HL-60 (cell line): ENCODE measurements around the gene SDK1.

Source experiments
- DNase-seq, 2 experiments: peaks; one replicate each; pipeline ENCODE4 v3.0.0-alpha.2; 2010 to 2020; ENCODE audit warnings: low read depth in 1 of 2, low spot score in 1 of 2
- H3K27ac ChIP-seq: fragments of 250-450 bp; sonication (Bioruptor Pico); replicated peaks from 2 replicates; pipeline ENCODE4 v1.5.1; 2020; ENCODE audit warnings: mild to moderate bottlenecking, moderate library complexity
- H3K27me3 ChIP-seq: fragments of 250-450 bp; sonication (Bioruptor Pico); 2 replicates; pipeline ENCODE4 v1.5.1; 2021; ENCODE audit warnings: mild to moderate bottlenecking, moderate library complexity; ENCODE audit not compliant: insufficient read depth, poor library complexity, severe bottlenecking
- H3K4me3 ChIP-seq: replicated peaks from 2 replicates; pipeline ENCODE4 v1.5.1; 2011; ENCODE audit warnings: mild to moderate bottlenecking, control low read depth, low read length; ENCODE audit not compliant: insufficient read depth
- CTCF ChIP-seq: IDR thresholded peaks from one replicate; pipeline ENCODE4 v1.5.1; 2011; ENCODE audit warnings: low read length, control low read depth, inconsistent platforms; ENCODE audit not compliant: insufficient read depth
- GABPA ChIP-seq: IDR thresholded peaks from 2 replicates; pipeline ENCODE4 v1.6.1; 2012; ENCODE audit warnings: low read depth
- POLR2AphosphoS5 ChIP-seq: IDR thresholded peaks from 2 replicates; pipeline ENCODE4 v1.6.1; 2012; ENCODE audit warnings: low read depth
- REST ChIP-seq: IDR thresholded peaks from 2 replicates; pipeline ENCODE4 v1.6.1; 2012; ENCODE audit warnings: low read depth; ENCODE audit not compliant: insufficient replicate concordance
- SPI1 ChIP-seq: IDR thresholded peaks from 2 replicates; pipeline ENCODE4 v1.6.1; 2012; ENCODE audit warnings: low read depth, mild to moderate bottlenecking, borderline replicate concordance

SDK1 gene

GRCh38 chr7:3297105-3297819 lies 3.8 kb upstream of the SDK1 start:
- no peak overlapping the region for H3K4me3 ChIP-seq
- no peak for DNase-seq
- TF ChIP-seq CTCF (no peak), POLR2AphosphoS5 (no peak), SPI1 (no peak), REST (no peak), GABPA (no peak)
- H3K27ac ChIP-seq, result no peak overlapping the region
- H3K27me3 ChIP-seq, result peaks cover 5% of the 10 kb centered on the region

- Histone ChIP-seq H3K4me3 (no peak overlapping the region), H3K27ac (no peak overlapping the region)
- TF ChIP-seq REST, result no peak
- no peak for TF ChIP-seq CTCF
- TF ChIP-seq GABPA, result no peak
- TF ChIP-seq POLR2AphosphoS5, result no peak
- TF ChIP-seq SPI1, result no peak
Observed at GRCh38 chr7:3300221-3300650, 816 bp upstream of the SDK1 start.

GRCh38 chr7:3301449-3301731 lies 338 bp downstream of the SDK1 start:
- TF ChIP-seq CTCF (no peak), POLR2AphosphoS5 (no peak), REST (no peak), SPI1 (no peak)
- no peak for DNase-seq
- Histone ChIP-seq H3K27me3 (peaks cover 27% of the 10 kb centered on the region), H3K4me3 (no peak overlapping the region), H3K27ac (no peak overlapping the region)

More at GRCh38 chr7:3300221-3300650, 816 bp upstream of the SDK1 start:
- DNase-seq, result no peak
- H3K27me3 ChIP-seq, result peaks cover 27% of the 10 kb centered on the region
